Panc1 (cell line): Measurements from ENCODE around the gene TGM5. TPM values are rescaled to one million over a fixed set of nuclear protein-coding genes. Genes with fewer than 3 reads are reported as not detected.

Source experiments
- ATAC-seq: fragments of 200-7000 bp; cut with Tn5 transposase; 2 replicates; pipeline ENCODE4 v1.9.1; 2020; ENCODE audit warnings: mild to moderate bottlenecking, moderate library complexity
- BruUV-seq: library from RNA; stranded (reverse); fragments of 400-500 nt; replicated peaks from 2 replicates; lab custom pipeline; 2021; lab: Mats Ljungman, UMichigan
- CTCF ChIA-PET: fragments of 300-600 bp; sonication (Branson Sonifier 250); formaldehyde crosslinking; loops from one replicate; lab custom pipeline; 2022; ENCODE audit warnings: antibody characterized with exemption; lab: Charles Lee
- POLR2A ChIA-PET: fragments of 300-600 bp; sonication (Branson Sonifier 250); formaldehyde crosslinking; loops from one replicate; lab custom pipeline; 2022; ENCODE audit warnings: antibody characterized with exemption; lab: Charles Lee
- DNase-seq: peaks from one replicate; pipeline ENCODE4 v3.0.0-alpha.2; 2010; ENCODE audit warnings: low read depth, low spot score
- H3K27ac ChIP-seq: 2 replicates; pipeline ENCODE4 v1.5.1; 2011; ENCODE audit warnings: mild to moderate bottlenecking, low read length, inconsistent platforms
- H3K27me3 ChIP-seq: fragments of 200-500 bp; sonication (Bioruptor generic); 2 replicates; pipeline ENCODE4 v1.6.0; 2014; ENCODE audit warnings: low read length, inconsistent platforms; ENCODE audit not compliant: control insufficient read depth, insufficient read depth
- H3K36me3 ChIP-seq: fragments of 200-500 bp; sonication (Bioruptor generic); 2 replicates; pipeline ENCODE4 v1.5.1; 2014; ENCODE audit warnings: inconsistent platforms, mild to moderate bottlenecking, low read length, moderate library complexity; ENCODE audit not compliant: control insufficient read depth, insufficient read depth
- H3K4me1 ChIP-seq: 2 replicates; pipeline ENCODE4 v1.5.1; 2011; ENCODE audit warnings: inconsistent platforms, mild to moderate bottlenecking, low read length, moderate library complexity; ENCODE audit not compliant: control insufficient read depth, insufficient read depth
- H3K4me3 ChIP-seq, 2 experiments: 2 replicates each; pipeline ENCODE4 v1.5.1; 2011 to 2012; ENCODE audit warnings: low read depth in 2 of 2, low read length in 2 of 2, mild to moderate bottlenecking in 2 of 2, inconsistent platforms in 1 of 2, moderate library complexity in 1 of 2
- H3K9me3 ChIP-seq: fragments of 200-500 bp; sonication (Bioruptor generic); 2 replicates; pipeline ENCODE4 v1.5.1; 2014; ENCODE audit warnings: low read depth, mild to moderate bottlenecking, inconsistent platforms, low read length, moderate library complexity; ENCODE audit not compliant: control insufficient read depth, insufficient read depth
- CTCF ChIP-seq: fragments of 450-650 bp; IDR thresholded peaks from 2 replicates; pipeline ENCODE4 v1.5.1; 2017; ENCODE audit warnings: mild to moderate bottlenecking
- POLR2AphosphoS5 ChIP-seq: IDR thresholded peaks from 2 replicates; pipeline ENCODE4 v1.6.1; 2012; ENCODE audit warnings: mild to moderate bottlenecking, low read depth, low read length, moderate library complexity
- REST ChIP-seq, 2 experiments: IDR thresholded peaks; 2 replicates each; pipeline ENCODE4 v1.6.1; 2011 to 2012; ENCODE audit warnings: low read depth in 2 of 2, control low read depth in 1 of 2, low read length in 1 of 2, mild to moderate bottlenecking in 1 of 2, moderate library complexity in 1 of 2; ENCODE audit not compliant: insufficient read depth in 1 of 2
- SIN3A ChIP-seq: IDR thresholded peaks from 2 replicates; pipeline ENCODE4 v1.6.1; 2012; ENCODE audit warnings: low read depth, mild to moderate bottlenecking, low read length, moderate library complexity, borderline replicate concordance; ENCODE audit not compliant: insufficient read depth
- TCF7L2 ChIP-seq: IDR thresholded peaks from 2 replicates; pipeline ENCODE4 v1.6.1; 2011; ENCODE audit warnings: mild to moderate bottlenecking, low read depth, low read length, inconsistent platforms
- in situ Hi-C: cut with HindIII; loops from 2 replicates; pipeline ENCODE4 v1.10.0; 2016; ENCODE audit warnings: low sequenced_read_pairs, low pct_unique_long_range_greater_than_20kb
- intact Hi-C: fragments of 100-400 bp; cut with micrococcal nuclease; formaldehyde crosslinking; loops from one replicate; pipeline ENCODE4 v1.10.0; 2022; ENCODE audit not compliant: unreplicated experiment
- total RNA-seq: library from RNA; stranded (reverse); gene quantifications from one replicate; pipeline ENCODE4 v1.2.1, GENCODE V29; 2021; ENCODE audit not compliant: unreplicated experiment

Gene TGM5
- total RNA-seq, 1 experiment from 2014 or later: not detected

- ChIA-PET POLR2A (no interaction called here), CTCF (no interaction called here)
- intact Hi-C loops (no loop called here), in situ Hi-C loops (no loop called here)
- H3K27ac ChIP-seq: no peak overlapping the region
- no peak for ATAC-seq
- H3K4me3 ChIP-seq: no peak overlapping the region
- no peaks in the 10 kb centered on the region for H3K9me3 ChIP-seq
- no peaks in the 10 kb centered on the region for H3K27me3 ChIP-seq
- peaks cover 20% of the 10 kb centered on the region; the same call in 1 of the 2 replicates for H3K36me3 ChIP-seq
- peaks cover 8% of the 10 kb centered on the region for H3K4me1 ChIP-seq
- DNase-seq: no peak
- TSS peak; percentile 44 for BruUV-seq
- TF ChIP-seq REST (IDR thresholded peaks at IDR 0.05; ENCODE audit: insufficient read depth in 1 of 2, low read depth in 2 of 2, low read length in 1 of 2): no peak
Measured at GRCh38 chr15:43189296-43189695, 77.4 kb downstream of the TGM5 start.

- ATAC-seq (no peak), DNase-seq (no peak)
- CTCF ChIA-PET: no interaction called here
- no peaks in the 10 kb centered on the region for H3K9me3 ChIP-seq
- BruUV-seq: no TSS peak
- peaks cover 17% of the 10 kb centered on the region; the same call in 1 of the 2 replicates for H3K36me3 ChIP-seq
- no peaks in the 10 kb centered on the region for H3K27me3 ChIP-seq
- in situ Hi-C loops: no loop called here
- H3K4me1 ChIP-seq: peaks cover 12% of the 10 kb centered on the region
- intact Hi-C loops: no loop called here
- POLR2A ChIA-PET: no interaction called here
- no peak overlapping the region for H3K27ac ChIP-seq
- H3K4me3 ChIP-seq: no peak overlapping the region; a peak in 1 of 4 replicates
- no peak for TF ChIP-seq POLR2AphosphoS5
- TF ChIP-seq CTCF: peak; percentile 71
Measured at GRCh38 chr15:43187544-43188155, 79.1 kb downstream of the TGM5 start.

GRCh38 chr15:43186003-43186353 is 80.8 kb downstream of the TGM5 start:
- no peak for DNase-seq
- peak overlapping the region; percentile 74 for H3K27ac ChIP-seq
- H3K27me3 ChIP-seq: no peaks in the 10 kb centered on the region
- peak; percentile 32 for ATAC-seq
- intact Hi-C loops (no loop called here), in situ Hi-C loops (no loop called here)
- BruUV-seq: no TSS peak
- ChIA-PET POLR2A (no interaction called here), CTCF (no interaction called here)
- H3K9me3 ChIP-seq: no peaks in the 10 kb centered on the region
- TF ChIP-seq TCF7L2: no peak
- peak; percentile 26; the same call in 1 of the 2 replicates for TF ChIP-seq CTCF
- no peak for TF ChIP-seq POLR2AphosphoS5
- TF ChIP-seq SIN3A: no peak
- no peak for TF ChIP-seq REST (IDR thresholded peaks at IDR 0.05; ENCODE audit: insufficient read depth in 1 of 2, low read depth in 2 of 2, low read length in 1 of 2)
- peaks cover 12% of the 10 kb centered on the region for H3K4me1 ChIP-seq
- peak overlapping the region; percentile 60 to 99 for H3K4me3 ChIP-seq
- peaks cover 8% of the 10 kb centered on the region; the same call in 1 of the 2 replicates for H3K36me3 ChIP-seq
